Nephron progenitor cell (in vitro differentiated cells): ENCODE results near the gene ETFBKMT.

ENCODE experiments used
- DNase-seq: peaks from one replicate; pipeline ENCODE4 v3.0.0; 2021
- H3K27ac Mint-ChIP-seq: 2 replicates; pipeline ENCODE4 v1.8.0; 2021; ENCODE audit warnings: mild to moderate bottlenecking, moderate library complexity, mixed read lengths
- H3K27me3 Mint-ChIP-seq: 2 replicates; pipeline ENCODE4 v1.8.0; 2021; ENCODE audit warnings: mild to moderate bottlenecking, low read depth, mixed read lengths; ENCODE audit not compliant: poor library complexity
- H3K36me3 Mint-ChIP-seq: 2 replicates; pipeline ENCODE4 v1.8.0; 2021; ENCODE audit warnings: low read depth, mixed read lengths
- H3K4me1 Mint-ChIP-seq: 2 replicates; pipeline ENCODE4 v1.8.0; 2021; ENCODE audit warnings: mixed read lengths
- H3K4me3 Mint-ChIP-seq: 2 replicates; pipeline ENCODE4 v1.8.0; 2021; ENCODE audit warnings: mild to moderate bottlenecking, moderate library complexity, mixed read lengths
- H3K9me3 Mint-ChIP-seq: 2 replicates; pipeline ENCODE4 v1.8.0; 2021; ENCODE audit warnings: mild to moderate bottlenecking, moderate library complexity, mixed read lengths
- CTCF ChIP-seq: fragments of 200-600 bp; sonication (generic); IDR thresholded peaks from 2 replicates; pipeline ENCODE4 v1.5.0; 2021; ENCODE audit warnings: antibody characterized with exemption

ETFBKMT gene

GRCh38 chr12:31647086-31647491, 12.4 kb upstream of the ETFBKMT start:
- H3K4me3 Mint-ChIP-seq: no peak overlapping the region

GRCh38 chr12:31650918-31651317, 8.6 kb upstream of the ETFBKMT start:
- H3K36me3 Mint-ChIP-seq: no peaks in the 10 kb centered on the region

More at GRCh38 chr12:31647086-31647491, 12.4 kb upstream of the ETFBKMT start:
- Mint-ChIP-seq H3K4me1 (peaks cover 49% of the 10 kb centered on the region), H3K27me3 (peaks cover 3% of the 10 kb centered on the region), H3K36me3 (no peaks in the 10 kb centered on the region), H3K27ac (peak overlapping the region; percentile 49), H3K9me3 (no peaks in the 10 kb centered on the region)
- TF ChIP-seq CTCF: no peak
- no peak for DNase-seq

GRCh38 chr12:31651893-31652521, 7.5 kb upstream of the ETFBKMT start:
- Mint-ChIP-seq H3K27ac (peak overlapping the region; percentile 75), H3K36me3 (no peaks in the 10 kb centered on the region), H3K27me3 (peaks cover 3% of the 10 kb centered on the region), H3K4me3 (no peak overlapping the region), H3K9me3 (no peaks in the 10 kb centered on the region), H3K4me1 (peaks cover 53% of the 10 kb centered on the region)
- DNase-seq: no peak
- TF ChIP-seq CTCF: no peak

More at GRCh38 chr12:31650918-31651317, 8.6 kb upstream of the ETFBKMT start:
- no peak for DNase-seq
- Mint-ChIP-seq H3K4me3 (no peak overlapping the region), H3K27ac (no peak overlapping the region), H3K4me1 (peaks cover 58% of the 10 kb centered on the region), H3K9me3 (no peaks in the 10 kb centered on the region), H3K27me3 (peaks cover 3% of the 10 kb centered on the region)
- TF ChIP-seq CTCF: no peak

GRCh38 chr12:31655208-31655607, 4.3 kb upstream of the ETFBKMT start:
- Mint-ChIP-seq H3K27ac (no peak overlapping the region), H3K4me1 (peaks cover 60% of the 10 kb centered on the region), H3K4me3 (no peak overlapping the region), H3K27me3 (no peaks in the 10 kb centered on the region), H3K9me3 (no peaks in the 10 kb centered on the region), H3K36me3 (no peaks in the 10 kb centered on the region)
- DNase-seq: no peak
- no peak for TF ChIP-seq CTCF

- H3K9me3 Mint-ChIP-seq: no peaks in the 10 kb centered on the region
- no peaks in the 10 kb centered on the region for H3K36me3 Mint-ChIP-seq
- H3K4me3 Mint-ChIP-seq: no peak overlapping the region
- H3K4me1 Mint-ChIP-seq: peaks cover 54% of the 10 kb centered on the region
- no peaks in the 10 kb centered on the region for H3K27me3 Mint-ChIP-seq
- peak overlapping the region; percentile 30 for H3K27ac Mint-ChIP-seq
- no peak for DNase-seq
- TF ChIP-seq CTCF: no peak
Observed at GRCh38 chr12:31655792-31656191, 3.7 kb upstream of the ETFBKMT start.

- Mint-ChIP-seq H3K9me3 (no peaks in the 10 kb centered on the region), H3K36me3 (peaks cover 6% of the 10 kb centered on the region), H3K27me3 (no peaks in the 10 kb centered on the region), H3K4me1 (peaks cover 36% of the 10 kb centered on the region), H3K4me3 (peak overlapping the region; percentile 97), H3K27ac (peak overlapping the region; percentile 17)
- no peak for DNase-seq
- TF ChIP-seq CTCF: no peak
Observed at GRCh38 chr12:31658471-31659086, 909 bp upstream of the ETFBKMT start.
